HG03457 (cell line): ENCODE measurements around the gene TOMM40L.
"Not testable (repeated sequence)": the region's sequence is repeated elsewhere in the genome, so short reads cannot be mapped to it uniquely, and the experiment has no call there.

Source experiments
- ATAC-seq: cut with Tn5 transposase; IDR thresholded peaks from one replicate; pipeline ENCODE4 v1.9.1; 2021; ENCODE audit warnings: moderate number of reproducible peaks; ENCODE audit not compliant: unreplicated experiment

TOMM40L gene

DNA sequence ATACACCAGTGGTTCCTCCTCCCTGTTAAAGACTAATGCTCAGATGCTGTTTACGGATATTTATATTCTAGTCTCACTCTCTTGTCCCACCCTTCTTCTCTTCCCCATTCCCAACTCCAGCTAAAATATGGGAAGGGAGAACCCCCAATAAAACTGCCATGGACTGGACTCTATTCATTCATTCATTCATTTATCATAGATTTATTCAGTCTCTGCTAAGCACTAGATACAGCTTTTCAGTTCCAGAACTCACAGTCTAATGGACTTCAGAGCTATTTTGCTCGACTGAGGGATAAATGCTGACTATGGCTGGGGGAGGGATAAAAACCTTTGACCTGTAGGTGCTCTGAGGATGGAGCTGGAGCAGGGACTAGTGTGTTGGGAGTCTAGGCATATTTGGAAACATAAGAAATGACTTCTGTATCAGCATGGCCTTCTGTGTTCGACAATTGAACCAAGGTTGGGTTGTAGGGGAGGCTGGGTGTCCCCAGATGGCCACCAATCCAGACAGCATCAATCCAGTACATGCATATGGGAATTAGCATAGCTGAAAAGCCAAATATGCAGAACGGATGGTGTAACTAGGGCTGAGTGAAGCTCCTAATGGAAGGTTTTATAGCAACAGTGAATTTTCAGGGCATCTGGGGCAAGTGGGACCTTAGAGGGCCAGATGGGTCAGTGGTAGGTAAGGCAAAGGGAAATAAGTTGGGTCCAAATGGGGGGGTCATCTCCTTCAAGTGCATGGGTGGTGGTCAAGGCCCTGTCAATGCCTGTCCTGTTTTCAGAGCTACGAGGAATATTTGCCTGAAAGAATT is 6.6 kb upstream of the TOMM40L start:
- no peak for ATAC-seq

GRCh38 chr1:161220002-161220401 is 5.9 kb upstream of the TOMM40L start:
- ATAC-seq = no peak

DNA sequence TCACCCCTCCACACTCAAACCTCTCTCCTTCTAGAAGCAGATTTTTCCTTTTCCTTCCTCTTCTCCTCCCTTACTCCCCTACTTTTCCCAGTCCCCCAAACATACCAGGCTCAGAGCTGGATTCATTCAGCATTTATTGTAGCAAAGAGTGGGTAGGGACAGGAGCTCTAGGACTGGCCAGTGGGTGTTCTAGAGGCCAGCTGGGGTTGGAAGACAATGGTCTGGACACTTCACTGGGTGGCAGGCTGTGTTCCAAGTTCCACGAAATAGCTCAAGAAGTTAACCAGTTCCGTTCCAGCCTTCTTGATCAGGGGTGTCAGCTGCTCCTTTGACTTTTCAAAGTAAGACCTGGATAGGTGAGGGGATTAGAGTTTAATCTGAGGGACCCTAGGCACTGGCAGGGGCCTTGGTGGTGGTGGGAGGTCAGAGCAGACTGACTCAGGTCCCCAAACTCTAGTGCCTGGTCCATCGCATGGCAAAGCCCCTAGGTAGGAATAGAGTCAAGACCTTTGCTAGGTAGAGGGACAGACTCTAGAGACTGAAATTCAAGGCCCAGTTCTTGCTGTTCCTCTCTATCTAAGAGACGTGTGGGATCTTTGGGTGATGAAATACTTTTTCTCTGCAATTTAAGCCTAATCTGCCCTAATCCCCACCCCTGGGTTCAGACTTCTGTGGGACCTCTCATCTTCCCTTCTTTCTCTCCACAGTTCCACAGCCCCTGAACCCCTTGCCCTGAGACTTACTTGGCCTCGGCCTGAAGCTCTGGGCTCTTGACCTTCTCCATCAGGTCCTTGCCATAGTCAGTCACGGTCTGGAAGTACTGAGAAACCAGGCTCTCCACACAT is 3.5 kb upstream of the TOMM40L start:
- ATAC-seq = no peak

DNA sequence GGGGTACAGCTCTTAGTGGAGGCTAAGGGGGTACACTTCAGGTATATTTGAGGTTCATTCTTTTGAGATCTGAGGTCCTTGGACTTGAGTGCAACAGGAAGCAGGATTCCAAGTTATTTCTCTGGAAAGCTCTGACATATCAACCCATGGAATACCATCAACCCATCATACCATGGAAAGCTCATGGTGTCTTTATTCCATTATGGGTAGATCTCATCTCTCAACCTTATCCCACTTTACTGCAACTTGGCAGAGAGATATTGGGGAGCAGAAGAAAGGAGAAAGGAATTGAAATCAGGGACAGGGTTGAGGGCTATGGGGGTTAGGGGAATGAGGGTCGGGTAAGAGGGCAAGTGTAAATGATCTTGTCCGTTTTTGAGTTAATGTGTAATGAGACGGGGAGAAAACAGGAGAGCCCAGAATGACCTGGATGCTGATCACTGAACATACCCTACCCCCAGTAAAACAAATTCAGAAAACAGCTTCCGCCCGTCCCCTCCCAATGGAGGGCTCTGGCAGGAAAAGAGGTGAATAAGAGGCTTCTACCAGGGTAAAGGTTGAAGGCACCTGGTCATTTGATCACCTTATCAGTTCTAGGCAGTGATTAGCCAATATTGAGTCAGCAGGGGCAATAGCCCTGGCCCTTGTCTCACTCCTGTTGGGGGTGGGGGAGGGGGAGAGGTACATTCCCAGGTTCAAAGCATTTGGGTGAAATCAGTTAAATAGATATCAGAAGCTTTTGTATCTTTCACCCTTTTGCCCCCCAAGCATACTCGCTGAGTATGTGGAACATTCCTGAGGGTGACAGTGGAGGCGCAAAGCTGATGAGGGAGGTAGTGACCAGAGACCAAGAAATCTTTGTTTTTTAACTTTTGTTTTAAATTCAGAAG is 1.8 kb upstream of the TOMM40L start:
- no peak for ATAC-seq

GRCh38 chr1:161224695-161225087 is 1.2 kb upstream of the TOMM40L start:
- ATAC-seq = not testable (repeated sequence)

DNA sequence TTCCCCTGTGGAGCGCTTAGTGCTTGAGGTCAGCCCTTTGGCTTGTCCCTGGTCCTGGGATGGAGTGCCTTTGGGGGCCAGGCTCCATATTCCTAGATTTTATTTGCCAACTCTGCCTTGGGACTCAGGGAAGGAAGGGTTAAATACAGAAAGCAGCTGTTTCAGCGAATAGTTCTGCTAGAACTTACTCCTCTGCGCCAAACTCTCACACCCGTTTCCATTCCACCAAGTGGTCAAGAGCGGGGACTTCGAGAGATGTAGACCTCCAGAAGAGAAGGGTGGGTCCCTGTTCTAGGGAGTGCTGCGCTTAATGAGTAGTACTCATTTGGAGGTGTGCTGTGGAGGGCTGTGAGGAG is 704 bp upstream of the TOMM40L start:
- ATAC-seq = no peak

- no peak for ATAC-seq
These were observed 456 bp downstream of the TOMM40L start for GRCh38 chr1:161226320-161226711.

- no peak for ATAC-seq
These were observed 899 bp downstream of the TOMM40L start for GRCh38 chr1:161226759-161227158.

GRCh38 chr1:161227196-161227871 is 1.5 kb downstream of the TOMM40L start:
- no peak for ATAC-seq

DNA sequence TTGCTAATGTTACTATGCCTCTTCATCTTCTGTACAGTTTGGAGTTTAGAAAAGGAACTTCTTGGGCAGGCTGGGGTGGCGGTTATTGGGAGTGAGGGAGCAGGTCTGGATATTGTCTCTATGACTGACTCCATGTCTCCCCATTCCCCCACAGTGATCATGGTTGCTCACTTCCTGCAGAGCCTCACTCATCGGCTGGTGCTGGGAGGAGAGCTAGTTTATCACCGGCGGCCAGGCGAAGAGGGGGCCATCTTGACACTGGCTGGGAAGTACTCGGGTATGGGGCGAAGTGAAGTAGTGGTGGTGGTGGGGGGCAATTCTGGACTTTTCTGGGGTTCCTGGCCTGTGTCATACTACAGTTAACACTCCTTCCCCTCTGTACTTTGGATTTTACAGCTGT is 2.2 kb downstream of the TOMM40L start:
- ATAC-seq = no peak

- ATAC-seq = no peak
These were observed 4.0 kb downstream of the TOMM40L start for GRCh38 chr1:161229896-161230295.

GRCh38 chr1:161230762-161231161 is 4.9 kb downstream of the TOMM40L start:
- ATAC-seq = no peak

- ATAC-seq = no peak
These were observed 7.2 kb downstream of the TOMM40L start for GRCh38 chr1:161233102-161233501.

DNA sequence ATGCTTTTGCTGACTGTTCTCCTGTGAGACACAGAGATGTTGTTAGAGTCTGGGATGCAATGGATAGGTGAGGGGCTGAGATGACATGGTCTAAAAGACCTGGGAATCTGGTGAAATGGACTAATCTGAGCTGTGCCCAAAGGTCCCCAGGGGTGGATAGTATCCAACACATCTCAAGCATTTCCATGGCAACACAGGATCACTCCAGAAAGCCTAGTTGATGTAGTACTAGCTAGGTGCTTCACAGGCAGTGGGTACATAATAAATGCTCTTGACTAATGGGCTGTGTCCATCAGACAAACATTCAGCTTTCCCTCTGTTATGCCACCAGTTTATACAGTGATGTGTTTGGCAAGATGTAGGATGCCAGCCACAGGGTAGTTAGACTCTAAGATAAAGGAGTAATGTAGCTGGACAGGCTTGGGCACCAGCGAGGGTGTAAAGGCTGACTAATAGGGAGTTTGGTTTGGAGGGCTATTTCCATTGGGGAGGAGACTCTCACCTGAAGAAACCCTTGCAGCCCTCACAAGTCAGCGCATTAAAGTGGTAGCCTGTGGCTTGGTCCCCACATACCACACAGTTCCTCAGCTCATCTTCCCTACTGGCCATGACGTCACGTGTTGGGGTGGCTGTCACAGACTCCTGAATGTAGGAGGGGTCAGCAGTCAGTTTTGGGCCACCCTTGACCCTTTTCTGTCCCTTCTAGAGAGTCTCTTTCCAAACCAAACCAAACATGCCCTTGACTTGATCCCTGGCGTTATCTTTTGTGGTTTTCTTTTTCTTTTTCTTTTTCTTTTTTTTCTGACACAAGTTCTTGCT is 10.3 kb downstream of the TOMM40L start:
- no peak for ATAC-seq

- ATAC-seq = no peak
These were observed 12.2 kb downstream of the TOMM40L start, which contains the start of gene NR1I3 for GRCh38 chr1:161238039-161238473. Gene NR1I3 (minus strand): TSS chr1:161238203. CDS start chr1:161236565, 1,638 bp downstream.

- no peak for ATAC-seq
These were observed 15.8 kb downstream of the TOMM40L start for GRCh38 chr1:161241682-161242081.

GRCh38 chr1:161242313-161242712 is 16.5 kb downstream of the TOMM40L start:
- no peak for ATAC-seq

GRCh38 chr1:161244888-161245287 is 19.0 kb downstream of the TOMM40L start:
- ATAC-seq = no peak

DNA sequence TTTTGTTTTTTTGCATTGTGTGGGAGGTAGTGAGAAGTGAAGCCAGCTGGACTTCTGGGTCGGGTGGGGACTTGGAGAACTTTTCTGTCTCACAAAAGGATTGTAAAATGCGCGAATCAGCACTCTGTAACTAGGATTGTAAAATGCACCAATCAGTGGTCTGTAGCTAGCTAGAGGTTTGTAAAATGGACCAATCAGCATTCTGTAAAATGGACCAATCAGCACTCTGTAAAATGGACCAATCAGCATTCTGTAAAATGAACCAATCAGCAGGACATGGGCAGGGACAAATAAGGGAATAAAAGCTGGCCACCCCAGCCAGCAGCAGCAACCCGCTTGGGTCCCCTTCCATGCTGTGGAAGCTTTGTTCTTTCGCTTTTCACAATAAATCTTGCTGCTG is 24.2 kb downstream of the TOMM40L start:
- ATAC-seq = not testable (repeated sequence)

DNA sequence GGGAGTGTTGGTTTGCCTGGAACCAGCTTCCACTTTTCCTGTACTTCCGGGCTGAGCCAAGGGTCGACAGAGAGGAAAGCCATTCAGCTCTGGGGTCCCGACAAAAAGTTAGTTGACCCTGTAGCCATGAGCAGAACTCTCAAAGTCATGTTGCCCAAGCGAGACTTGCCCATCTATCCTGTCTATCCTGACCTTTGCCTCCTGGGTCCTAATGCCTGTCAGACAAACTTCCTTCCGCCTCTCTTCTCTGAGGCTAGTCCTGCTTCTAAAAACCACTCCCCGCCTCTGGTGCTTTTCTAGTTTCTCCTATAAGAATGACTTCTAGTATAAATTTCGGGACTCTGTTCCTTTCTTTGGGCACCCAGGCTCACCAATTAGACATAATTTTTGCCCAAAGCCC is 25.0 kb downstream of the TOMM40L start:
- ATAC-seq = no peak
